Stimulated activated CD4-positive, alpha-beta T cell treated with anti-CD3 and anti-CD28 coated beads, Interleukin-1b, Interleukin-23, amount 100 ng/mL, for 24 hours (primary cell): ENCODE data around the gene CCDC82.
A peak's percentile ranks its signal among the peaks of the same experiment; 100 is the strongest.

ENCODE experiments used
- DNase-seq, 4 experiments: peaks; one replicate each; pipeline ENCODE4 v3.0.0-alpha.2; 2020; ENCODE audit warnings: low read depth in 4 of 4, low spot score in 1 of 4

Gene CCDC82

DNA sequence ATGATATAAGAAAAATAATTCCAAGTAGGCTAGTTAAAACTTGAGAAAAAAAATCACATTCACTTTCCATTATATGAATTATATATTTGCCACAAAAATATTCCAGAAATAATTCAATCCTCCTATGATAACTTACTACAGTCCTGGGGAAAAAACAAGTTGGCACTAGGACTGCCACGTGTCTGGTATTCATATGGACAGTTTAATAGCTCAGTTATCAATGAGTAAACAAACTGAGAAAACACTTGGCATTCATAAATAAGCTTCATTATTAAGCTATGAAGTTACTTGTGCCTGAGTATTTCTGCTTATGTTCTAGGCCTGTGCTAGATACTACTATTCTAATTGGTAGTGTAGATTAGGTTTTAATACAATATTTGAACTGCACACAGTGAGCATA lies 24.2 kb downstream of the CCDC82 start:
- DNase-seq: no peak

- DNase-seq: no peak
Measured at GRCh38 chr11:96361778-96362177, 27.9 kb downstream of the CCDC82 start.

DNA sequence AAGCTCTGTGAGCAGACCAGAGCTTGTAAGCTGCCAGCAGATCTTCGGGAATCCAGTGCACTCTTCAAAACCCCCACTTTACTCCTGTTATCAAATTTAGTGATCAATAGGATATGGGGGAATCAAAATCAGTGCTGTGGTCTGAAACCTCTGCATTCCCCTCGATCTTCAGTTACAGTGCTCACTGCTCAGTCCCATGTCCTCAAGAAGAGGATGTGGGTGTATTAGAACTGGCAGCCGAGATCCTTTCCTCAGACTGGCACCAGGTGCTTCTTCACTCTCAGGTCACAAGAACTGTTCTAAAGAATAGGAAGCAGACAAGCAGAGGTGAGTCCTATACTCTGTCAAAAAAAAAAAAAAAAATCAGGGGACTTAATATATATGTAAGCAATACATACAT lies 31.4 kb downstream of the CCDC82 start:
- DNase-seq: no peak

DNA sequence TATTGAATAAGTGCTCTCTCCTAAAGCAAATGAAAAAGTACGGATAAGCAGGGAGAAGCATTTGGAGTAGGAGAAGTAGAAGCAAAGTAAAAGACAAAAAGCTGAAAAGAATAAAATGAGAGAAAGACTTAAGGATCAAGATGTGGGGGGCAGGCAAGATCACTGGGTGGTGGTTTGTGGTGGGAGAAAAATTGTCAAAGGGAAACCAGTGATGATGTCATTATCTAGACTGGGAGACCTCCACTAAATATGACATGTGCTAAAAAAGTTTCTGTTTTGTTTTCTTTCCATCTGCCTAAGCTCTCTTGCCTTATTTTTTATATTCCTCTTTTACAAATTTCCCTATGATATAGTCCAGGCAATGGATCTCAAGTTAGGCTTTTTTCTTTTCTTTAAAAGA lies 31.9 kb downstream of the CCDC82 start:
- no peak for DNase-seq

GRCh38 chr11:96356848-96357247 lies 32.9 kb downstream of the CCDC82 start:
- no peak for DNase-seq

- peak; percentile 64 to 88 (median 79) for DNase-seq
Measured at GRCh38 chr11:96342961-96343711, 46.6 kb downstream of the CCDC82 start, which contains the start of gene MAML2. MAML2 (minus strand) TSS chr11:96343195; CDS start chr11:96341895, 1,300 bp downstream.

- DNase-seq: no peak
Measured at GRCh38 chr11:96342014-96342960, 47.4 kb downstream of the CCDC82 start.

GRCh38 chr11:96341211-96342013 lies 48.3 kb downstream of the CCDC82 start:
- peak in 1 of 4 experiments; percentile 43 for DNase-seq

GRCh38 chr11:96340555-96340885 lies 49.2 kb downstream of the CCDC82 start:
- DNase-seq: no peak

DNA sequence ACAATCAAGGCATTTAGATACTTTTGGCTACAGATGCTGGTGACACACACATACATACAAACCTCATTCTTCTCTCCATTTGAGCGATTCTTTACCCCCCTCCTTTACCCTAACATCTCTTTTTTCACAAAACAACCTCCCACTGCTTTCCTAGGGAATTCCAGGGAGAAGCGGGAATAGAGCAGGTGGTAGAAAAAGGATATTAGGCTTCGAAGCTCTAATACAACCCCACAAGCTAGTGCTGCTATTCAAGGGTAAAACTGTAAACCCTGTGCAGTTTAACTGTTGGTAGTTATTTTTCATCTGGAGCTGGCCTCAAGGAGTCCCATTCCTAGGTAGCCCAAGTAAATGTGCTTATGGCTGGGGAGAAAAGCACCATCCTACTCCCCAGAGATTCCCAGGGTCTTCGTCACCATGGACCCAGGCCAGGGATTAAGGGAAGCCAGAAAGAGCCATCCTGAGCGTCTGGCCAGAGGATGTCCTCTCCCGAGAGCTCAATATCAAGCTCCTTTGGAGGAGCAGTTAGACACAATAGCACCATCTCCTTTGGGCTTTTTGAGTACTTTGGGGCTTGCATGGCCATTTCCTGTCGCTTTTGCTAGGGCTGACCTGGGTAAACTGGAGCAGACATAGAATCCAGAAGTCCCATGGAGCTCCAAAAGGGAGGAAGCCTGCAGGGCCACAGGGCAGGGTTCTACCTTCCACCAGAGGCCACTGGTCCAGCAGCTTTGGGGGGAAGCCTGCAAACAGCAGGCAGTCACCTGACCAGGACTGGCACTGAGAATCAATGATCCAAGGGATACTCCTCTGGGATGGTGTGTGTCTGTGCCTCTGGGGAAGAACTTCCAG lies 49.8 kb downstream of the CCDC82 start:
- DNase-seq: no peak

- peak in 1 of 4 experiments; percentile 27 for DNase-seq
Measured at GRCh38 chr11:96338910-96339705, 50.6 kb downstream of the CCDC82 start.

GRCh38 chr11:96337541-96338431 lies 51.9 kb downstream of the CCDC82 start:
- peak in 1 of 4 experiments; percentile 42 for DNase-seq

DNA sequence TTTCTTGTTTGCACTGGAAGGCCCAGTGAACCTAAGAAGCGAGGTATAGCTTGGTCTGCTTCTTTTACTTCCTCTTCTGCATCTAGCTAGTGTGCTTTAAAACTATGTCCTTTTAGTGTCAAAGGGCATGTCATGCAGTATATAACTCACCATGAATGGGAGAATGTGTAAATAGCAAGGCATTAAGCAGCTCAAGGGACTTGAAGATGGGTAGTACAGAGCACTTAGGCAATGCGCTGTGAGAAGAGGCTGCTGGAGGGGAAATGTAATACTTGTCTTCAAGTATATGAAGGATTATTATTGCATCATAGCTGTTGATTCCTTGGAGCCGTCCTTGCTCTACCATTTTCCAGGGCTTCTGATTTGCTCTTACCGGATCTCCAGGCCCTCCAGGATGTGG lies 54.3 kb downstream of the CCDC82 start:
- DNase-seq: no peak

- DNase-seq: no peak
Measured at GRCh38 chr11:96334219-96334618, 55.5 kb downstream of the CCDC82 start.

- no peak for DNase-seq
Measured at GRCh38 chr11:96333191-96333719, 56.5 kb downstream of the CCDC82 start.

GRCh38 chr11:96332126-96332771 lies 57.5 kb downstream of the CCDC82 start:
- DNase-seq: no peak

GRCh38 chr11:96331699-96332116 lies 58.0 kb downstream of the CCDC82 start:
- no peak for DNase-seq

DNA sequence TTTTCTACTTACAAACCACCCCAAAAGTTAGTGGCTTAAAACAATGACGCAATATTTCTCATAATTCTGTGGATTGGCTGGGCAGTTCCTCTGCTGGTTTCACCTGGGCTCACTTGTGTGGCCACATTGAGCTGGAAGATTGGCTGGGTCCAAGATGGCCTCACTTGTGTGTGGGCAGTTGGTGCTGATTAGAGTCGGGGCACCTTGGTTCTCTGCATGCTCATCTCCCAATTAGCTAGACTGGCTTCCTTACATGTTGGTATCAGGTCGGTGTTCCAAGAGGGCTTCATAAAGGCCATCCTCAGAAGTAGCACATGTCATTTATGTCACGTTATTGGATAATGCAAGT lies 59.2 kb downstream of the CCDC82 start:
- no peak for DNase-seq
